HepG2 (cell line): ENCODE results near the gene ABCC3. TPM values are rescaled to one million over a fixed set of nuclear protein-coding genes. Genes with fewer than 3 reads are reported as not detected.

ENCODE experiments used
- CEBPB ChIP-seq: IDR thresholded peaks from 2 replicates; pipeline ENCODE4 v1.6.1; 2011; ENCODE audit warnings: low read depth, low read length, improper control_type of control experiment, borderline replicate concordance
- DNMT1 ChIP-seq: sonication (generic); formaldehyde crosslinking; IDR thresholded peaks from 2 replicates; pipeline ENCODE4 v1.5.1; 2020; ENCODE audit warnings: mild to moderate bottlenecking, missing genetic modification reagents
- IKZF5 ChIP-seq: IDR thresholded peaks from 2 replicates; pipeline ENCODE4 v1.6.1; 2018; ENCODE audit warnings: missing genetic modification reagents, mild to moderate bottlenecking, missing compliant biosample characterization
- MBD4 ChIP-seq: IDR thresholded peaks from 2 replicates; pipeline ENCODE4 v1.6.1; 2012; ENCODE audit warnings: low read length, inconsistent platforms, borderline replicate concordance
- PCBP2 ChIP-seq: fragments of 200-400 bp; formaldehyde crosslinking; optimal IDR thresholded peaks from 2 replicates; pipeline ENCODE3; 2018; ENCODE audit warnings: low read length, low read depth; ENCODE audit not compliant: poor library complexity, severe bottlenecking
- SP1 ChIP-seq, 2 experiments: fragments of 450-650 bp in 1 of 2; sonication (generic) in 1 of 2; formaldehyde crosslinking in 1 of 2; IDR thresholded peaks; 2 replicates each; pipeline versions ENCODE4 v1.4.0 to v1.6.1; 2016 to 2020; ENCODE audit warnings: missing genetic modification reagents in 1 of 2
- STAT6 ChIP-seq: sonication (generic); formaldehyde crosslinking; IDR thresholded peaks from 2 replicates; pipeline ENCODE4 v1.4.0; 2020; ENCODE audit warnings: missing genetic modification reagents, mild to moderate bottlenecking, borderline replicate concordance
- TAF15 ChIP-seq: fragments of 200-400 bp; formaldehyde crosslinking; IDR thresholded peaks from one replicate; pipeline ENCODE4 v1.6.1; 2018; ENCODE audit warnings: mild to moderate bottlenecking, low read depth, low read length; ENCODE audit not compliant: poor library complexity, severe bottlenecking
- ZBTB2 ChIP-seq: sonication (generic); formaldehyde crosslinking; IDR thresholded peaks from 2 replicates; pipeline ENCODE4 v1.8.0; 2022; ENCODE audit warnings: low read depth, missing genetic modification reagents
- ZBTB46 ChIP-seq: sonication (generic); formaldehyde crosslinking; IDR thresholded peaks from 2 replicates; pipeline ENCODE4 v1.4.0; 2020; ENCODE audit warnings: mild to moderate bottlenecking, missing genetic modification reagents, borderline replicate concordance
- ZNF121 ChIP-seq: sonication (generic); formaldehyde crosslinking; IDR thresholded peaks from 2 replicates; pipeline ENCODE4 v1.5.0; 2020; ENCODE audit warnings: mild to moderate bottlenecking, missing genetic modification reagents
- ZNF143 ChIP-seq: sonication (generic); formaldehyde crosslinking; IDR thresholded peaks from 2 replicates; pipeline ENCODE4 v1.4.0; 2020; ENCODE audit warnings: missing genetic modification reagents
- ZNF75D ChIP-seq: sonication (generic); formaldehyde crosslinking; IDR thresholded peaks from 2 replicates; pipeline ENCODE4 v1.8.1; 2023; ENCODE audit warnings: missing genetic modification reagents, mild to moderate bottlenecking, borderline replicate concordance
- polyA plus RNA-seq, 8 experiments: library from polyadenylated mRNA; depleted of rRNA in 3 of 8; stranded (reverse) in 7 of 8; unstranded in 1 of 8; fragments of >200 nt; fragmentation: Illumina TruSeq in 4 of 8; extraction: Trizol in 4 of 8; gene quantifications; 2 replicates each; pipeline versions ENCODE4 v1.2.1 to v1.2.3, GENCODE V29; 2011 to 2016; ENCODE audit warnings: low read depth in 4 of 8, missing spikeins in 1 of 8, mixed read lengths in 1 of 8; ENCODE audit not compliant: insufficient read depth in 1 of 8
- total RNA-seq, 5 experiments: library from RNA; depleted of rRNA; stranded (reverse); fragments of >200 nt; fragmentation: Illumina TruSeq; extraction: Trizol; gene quantifications; 2 replicates each; pipeline ENCODE4 v1.2.3, GENCODE V29; 2016; ENCODE audit warnings: low read depth in 1 of 5
- TF ChIP-seq, protein P1 (sequence below): sonication (generic); formaldehyde crosslinking; conservative IDR thresholded peaks from 2 replicates; pipeline ENCODE4 v1.8.0; 2022; ENCODE audit warnings: missing genetic modification reagents
- TF ChIP-seq, protein P2 (sequence below): fragments of 450-650 bp; IDR thresholded peaks from 2 replicates; pipeline ENCODE4 v1.6.1; 2017; ENCODE audit warnings: mild to moderate bottlenecking

ABCC3 gene
- total and polyA plus RNA-seq, 2 of the 13 experiments (the other 11 are each of a cell fraction or from before 2014, with no cell fraction given): 25.2 to 50.7 TPM

- TF ChIP-seq, protein P1, sequence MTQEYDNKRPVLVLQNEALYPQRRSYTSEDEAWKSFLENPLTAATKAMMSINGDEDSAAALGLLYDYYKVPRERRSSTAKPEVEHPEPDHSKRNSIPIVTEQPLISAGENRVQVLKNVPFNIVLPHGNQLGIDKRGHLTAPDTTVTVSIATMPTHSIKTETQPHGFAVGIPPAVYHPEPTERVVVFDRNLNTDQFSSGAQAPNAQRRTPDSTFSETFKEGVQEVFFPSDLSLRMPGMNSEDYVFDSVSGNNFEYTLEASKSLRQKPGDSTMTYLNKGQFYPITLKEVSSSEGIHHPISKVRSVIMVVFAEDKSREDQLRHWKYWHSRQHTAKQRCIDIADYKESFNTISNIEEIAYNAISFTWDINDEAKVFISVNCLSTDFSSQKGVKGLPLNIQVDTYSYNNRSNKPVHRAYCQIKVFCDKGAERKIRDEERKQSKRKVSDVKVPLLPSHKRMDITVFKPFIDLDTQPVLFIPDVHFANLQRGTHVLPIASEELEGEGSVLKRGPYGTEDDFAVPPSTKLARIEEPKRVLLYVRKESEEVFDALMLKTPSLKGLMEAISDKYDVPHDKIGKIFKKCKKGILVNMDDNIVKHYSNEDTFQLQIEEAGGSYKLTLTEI (CRISPR knock-in tag): no peak
- TF ChIP-seq ZBTB46 (CRISPR knock-in tag) (no peak), SP1 (IDR thresholded peaks at IDR 0.05) (no peak), SP1 (CRISPR knock-in tag; IDR thresholded peaks at IDR 0.05) (no peak), DNMT1 (CRISPR knock-in tag) (0 out of 2 replicates have a peak, but pooled peaks have one; percentile 60), ZNF75D (CRISPR knock-in tag) (no peak), ZBTB2 (CRISPR knock-in tag) (no peak), IKZF5 (CRISPR knock-in tag) (peak; percentile 87), STAT6 (no peak), PCBP2 (no peak), CEBPB (no peak), MBD4 (no peak), TAF15 (no peak), ZNF143 (CRISPR knock-in tag) (no peak; the same call in 1 of the 2 replicates), ZNF121 (CRISPR knock-in tag) (no peak)
- TF ChIP-seq, protein P2, sequence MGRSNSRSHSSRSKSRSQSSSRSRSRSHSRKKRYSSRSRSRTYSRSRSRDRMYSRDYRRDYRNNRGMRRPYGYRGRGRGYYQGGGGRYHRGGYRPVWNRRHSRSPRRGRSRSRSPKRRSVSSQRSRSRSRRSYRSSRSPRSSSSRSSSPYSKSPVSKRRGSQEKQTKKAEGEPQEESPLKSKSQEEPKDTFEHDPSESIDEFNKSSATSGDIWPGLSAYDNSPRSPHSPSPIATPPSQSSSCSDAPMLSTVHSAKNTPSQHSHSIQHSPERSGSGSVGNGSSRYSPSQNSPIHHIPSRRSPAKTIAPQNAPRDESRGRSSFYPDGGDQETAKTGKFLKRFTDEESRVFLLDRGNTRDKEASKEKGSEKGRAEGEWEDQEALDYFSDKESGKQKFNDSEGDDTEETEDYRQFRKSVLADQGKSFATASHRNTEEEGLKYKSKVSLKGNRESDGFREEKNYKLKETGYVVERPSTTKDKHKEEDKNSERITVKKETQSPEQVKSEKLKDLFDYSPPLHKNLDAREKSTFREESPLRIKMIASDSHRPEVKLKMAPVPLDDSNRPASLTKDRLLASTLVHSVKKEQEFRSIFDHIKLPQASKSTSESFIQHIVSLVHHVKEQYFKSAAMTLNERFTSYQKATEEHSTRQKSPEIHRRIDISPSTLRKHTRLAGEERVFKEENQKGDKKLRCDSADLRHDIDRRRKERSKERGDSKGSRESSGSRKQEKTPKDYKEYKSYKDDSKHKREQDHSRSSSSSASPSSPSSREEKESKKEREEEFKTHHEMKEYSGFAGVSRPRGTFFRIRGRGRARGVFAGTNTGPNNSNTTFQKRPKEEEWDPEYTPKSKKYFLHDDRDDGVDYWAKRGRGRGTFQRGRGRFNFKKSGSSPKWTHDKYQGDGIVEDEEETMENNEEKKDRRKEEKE: no peak
Measured at GRCh38 chr17:50660042-50660886, 25.6 kb downstream of the ABCC3 start (continued).
